Stimulated activated CD8-positive, alpha-beta memory T cell treated with anti-CD3 and anti-CD28 coated beads, Interleukin-15, amount 100 ng/mL, for 4 hours (primary cell): ENCODE measurements around the gene BCL2L1.
"Not testable (repeated sequence)": the region's sequence is repeated elsewhere in the genome, so short reads cannot be mapped to it uniquely, and the experiment has no call there.

Experiments
- DNase-seq, 2 donors: peaks; one replicate each; pipeline ENCODE4 v3.0.0-alpha.2; 2020; ENCODE audit warnings: low read depth in 2 of 2

Gene BCL2L1

DNA sequence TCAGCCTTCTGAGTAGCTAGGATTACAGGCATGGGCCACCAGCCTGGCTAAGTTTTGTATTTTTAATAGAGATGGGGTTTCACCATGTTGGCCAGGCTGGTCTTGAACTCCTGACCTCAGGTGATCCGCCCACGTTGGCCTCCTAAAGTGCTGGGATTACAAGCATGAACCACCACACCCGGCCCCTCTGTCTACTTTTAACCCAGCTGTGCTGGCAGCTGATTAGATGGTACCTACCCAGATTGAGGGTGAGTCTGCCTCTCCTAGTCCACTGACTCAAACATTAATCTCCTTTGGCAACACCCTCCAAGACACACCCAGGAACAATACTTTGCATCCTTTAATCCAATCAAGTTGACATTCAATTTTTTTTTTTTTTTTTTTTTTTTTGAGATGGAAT, 74.6 kb downstream of the BCL2L1 start:
- not testable (repeated sequence) for DNase-seq

- DNase-seq: no peak
Observed at GRCh38 chr20:31644701-31645100, 78.0 kb downstream of the BCL2L1 start.

DNA sequence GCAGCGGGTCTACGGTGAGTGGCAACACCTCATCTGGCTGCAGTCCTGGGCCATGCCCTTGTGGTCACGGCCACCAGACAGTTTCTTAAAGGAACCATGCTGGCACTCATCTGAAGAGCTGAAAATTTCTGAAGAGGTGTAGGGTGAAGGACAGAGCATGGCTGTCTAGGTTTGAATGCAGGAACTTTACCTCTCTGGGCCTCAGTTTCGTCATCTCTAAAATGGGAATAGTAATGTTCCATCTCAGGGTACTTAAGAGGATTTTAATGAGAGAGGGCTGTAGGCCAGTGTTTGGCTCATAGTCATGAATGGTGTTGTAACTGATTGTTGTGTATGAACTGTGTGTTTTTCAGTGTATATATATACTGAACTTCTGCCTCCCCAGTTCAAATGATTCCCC, 79.1 kb downstream of the BCL2L1 start:
- DNase-seq: no peak

- DNase-seq: no peak
Observed at GRCh38 chr20:31642837-31643236, 79.8 kb downstream of the BCL2L1 start.

DNA sequence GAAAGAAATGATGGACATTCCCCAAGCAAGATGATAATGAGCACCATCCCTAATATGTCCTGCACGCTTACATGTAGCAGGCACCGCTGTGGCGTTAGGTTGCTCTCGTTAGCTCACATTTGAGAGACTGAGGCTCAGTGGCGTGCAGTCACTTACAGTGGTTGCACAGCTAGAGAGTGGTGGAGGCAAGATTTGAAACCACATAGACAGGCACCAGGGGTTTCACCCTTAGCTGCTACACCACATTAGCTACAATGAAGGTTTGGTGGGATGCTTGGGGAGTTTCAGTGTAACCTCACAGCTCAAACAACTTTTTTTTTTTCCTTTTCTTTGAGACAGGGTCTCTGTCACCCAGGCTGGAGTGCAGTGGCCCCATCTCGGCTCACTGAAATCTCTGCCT, 81.3 kb downstream of the BCL2L1 start:
- DNase-seq: no peak

DNA sequence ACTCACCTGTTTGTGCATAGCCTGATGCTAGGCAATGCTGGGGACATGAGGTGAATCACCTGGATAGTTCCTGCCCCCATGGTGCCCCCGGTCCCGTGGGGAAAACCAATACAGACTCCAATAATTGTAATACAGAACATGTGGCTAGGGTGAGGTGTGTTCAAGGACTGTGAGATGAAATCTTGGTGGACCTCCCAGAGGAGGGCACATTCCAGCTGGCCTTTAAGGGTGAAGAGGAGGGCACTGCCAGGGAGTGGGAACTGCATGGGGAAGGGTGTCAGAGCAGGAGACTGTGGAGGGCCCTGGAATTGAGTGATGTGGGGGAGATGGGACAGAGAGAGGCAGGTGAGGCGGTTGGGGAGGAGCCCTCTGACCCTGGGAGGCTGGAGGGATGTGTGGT, 82.4 kb downstream of the BCL2L1 start:
- no peak for DNase-seq

DNA sequence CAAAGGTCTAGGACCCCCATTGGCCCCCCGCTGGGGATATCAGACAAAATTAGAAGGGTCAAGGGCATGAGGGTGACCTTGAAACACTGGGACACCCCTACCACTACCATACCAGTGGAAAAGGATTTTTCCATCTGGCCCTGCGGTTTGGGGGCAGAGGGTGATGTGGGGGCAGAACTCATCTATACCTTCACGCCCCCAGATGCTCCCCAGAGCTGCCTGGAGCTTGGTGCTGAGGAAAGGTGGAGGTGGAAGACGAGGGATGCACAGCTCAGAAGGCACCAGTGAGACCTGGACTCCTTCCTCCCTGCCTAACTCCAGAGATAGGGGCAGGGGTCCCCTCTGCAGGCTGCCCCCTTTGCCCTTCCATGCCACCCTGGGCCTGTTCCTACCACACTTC, 83.9 kb downstream of the BCL2L1 start:
- DNase-seq: no peak

DNA sequence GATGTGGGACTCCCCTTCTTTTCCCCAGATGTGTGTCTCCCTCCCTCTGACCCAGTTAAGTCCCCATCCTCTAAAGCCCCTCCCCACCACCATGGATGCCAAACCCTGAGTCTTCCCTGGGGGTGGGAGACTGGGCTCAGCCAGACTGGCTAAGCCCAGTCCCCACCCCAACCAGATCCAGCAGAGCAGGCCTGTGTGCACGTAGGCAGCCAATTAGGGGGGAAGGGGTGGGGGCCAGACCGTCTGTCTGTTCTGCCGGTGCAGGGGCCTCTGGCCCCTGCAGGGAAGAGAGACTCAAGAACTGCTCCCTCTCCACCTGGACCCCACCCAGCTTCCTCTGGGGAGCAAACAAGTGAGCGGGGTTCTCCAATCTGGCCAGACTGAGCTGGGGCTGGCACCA, 84.4 kb downstream of the BCL2L1 start:
- DNase-seq: no peak

GRCh38 chr20:31637660-31638059, 85.0 kb downstream of the BCL2L1 start, which contains the start of gene COX4I2:
Gene COX4I2 (plus strand): TSS chr20:31637912. CDS start chr20:31639018, 1,106 bp downstream.
- no peak for DNase-seq

- no peak for DNase-seq
Observed at GRCh38 chr20:31633339-31633914, 89.2 kb downstream of the BCL2L1 start.

DNA sequence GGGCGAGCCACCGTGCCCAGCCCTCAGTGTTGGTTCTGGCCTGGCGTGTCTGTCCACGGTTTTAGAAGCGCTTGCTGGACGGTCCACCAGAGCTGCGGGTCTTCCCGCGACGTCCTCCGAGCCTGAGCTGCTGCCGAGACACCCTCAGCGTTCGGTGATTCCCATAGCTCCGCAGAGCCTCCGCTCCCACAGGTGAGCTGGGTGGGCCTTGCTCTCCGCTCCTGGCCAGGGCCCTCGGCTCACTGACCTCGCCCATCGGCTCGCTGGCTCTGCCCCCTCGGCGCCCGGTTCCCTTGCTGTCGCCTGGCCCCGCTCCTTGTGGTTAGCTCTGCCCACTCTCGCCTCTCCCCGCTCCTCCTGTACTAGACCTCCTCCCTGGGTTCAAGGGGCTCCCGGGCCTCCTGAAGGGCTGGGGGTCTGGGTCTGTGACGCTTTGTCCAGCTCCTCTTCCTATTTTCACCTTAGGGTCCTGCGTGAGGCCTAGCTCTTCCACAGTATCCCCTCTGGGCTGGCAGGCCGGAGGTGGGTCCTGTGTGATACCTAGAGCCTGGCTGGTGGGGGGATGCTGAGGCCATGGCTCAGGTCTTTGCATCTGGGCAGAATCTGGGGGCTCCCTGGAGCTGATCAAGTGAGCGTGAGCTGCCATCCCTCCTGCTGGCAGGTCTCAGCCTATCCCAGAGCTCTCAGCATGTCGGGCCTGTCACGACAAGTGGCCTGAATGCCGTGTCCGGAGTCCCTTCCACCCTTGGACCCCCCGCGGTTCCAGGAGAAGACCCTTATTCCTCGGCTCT, 89.9 kb downstream of the BCL2L1 start:
- DNase-seq: no peak

DNA sequence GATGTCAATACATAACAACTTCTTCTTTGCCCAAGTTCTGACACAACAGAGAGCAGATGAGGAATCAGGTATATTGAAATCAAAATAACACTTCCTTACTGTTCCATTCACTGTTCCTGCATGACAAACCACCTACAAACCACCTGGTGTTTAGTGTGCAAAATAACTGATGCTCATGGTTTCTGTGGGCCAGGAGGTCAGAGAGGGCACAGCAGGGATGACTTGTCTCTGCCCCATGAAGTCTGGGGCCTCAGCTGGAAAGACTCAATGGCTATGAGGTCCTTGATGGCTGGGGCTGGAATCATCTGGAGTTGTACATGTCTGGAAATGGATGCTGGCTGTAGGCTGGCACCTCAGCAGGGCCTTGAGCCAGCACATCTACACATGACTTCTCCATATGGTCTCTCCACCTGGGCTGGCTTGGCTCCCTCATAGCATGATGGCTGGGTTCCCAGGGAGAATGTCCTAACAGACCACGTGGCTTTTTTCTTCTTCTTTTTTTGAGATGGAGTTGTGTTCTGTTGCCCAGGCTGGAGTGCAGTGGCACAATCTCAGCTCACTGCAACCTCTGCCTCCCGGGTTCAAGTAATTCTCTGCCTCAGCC, 92.4 kb downstream of the BCL2L1 start:
- no peak for DNase-seq

DNA sequence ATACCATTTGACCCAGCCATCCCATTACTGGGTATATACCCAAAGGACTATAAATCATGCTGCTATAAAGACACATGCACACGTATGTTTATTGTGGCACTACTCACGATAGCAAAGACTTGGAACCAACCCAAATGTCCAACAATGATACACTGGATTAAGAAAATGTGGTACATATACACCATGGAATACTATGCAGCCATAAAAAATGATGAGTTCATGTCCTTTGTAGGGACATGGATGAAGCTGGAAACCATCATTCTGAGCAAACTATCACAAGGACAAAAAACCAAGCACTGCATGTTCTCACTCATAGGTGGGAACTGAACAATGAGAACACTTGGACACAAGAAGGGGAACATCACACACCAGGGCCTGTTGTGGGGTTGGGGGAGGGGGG, 94.6 kb downstream of the BCL2L1 start:
- not testable (repeated sequence) for DNase-seq

DNA sequence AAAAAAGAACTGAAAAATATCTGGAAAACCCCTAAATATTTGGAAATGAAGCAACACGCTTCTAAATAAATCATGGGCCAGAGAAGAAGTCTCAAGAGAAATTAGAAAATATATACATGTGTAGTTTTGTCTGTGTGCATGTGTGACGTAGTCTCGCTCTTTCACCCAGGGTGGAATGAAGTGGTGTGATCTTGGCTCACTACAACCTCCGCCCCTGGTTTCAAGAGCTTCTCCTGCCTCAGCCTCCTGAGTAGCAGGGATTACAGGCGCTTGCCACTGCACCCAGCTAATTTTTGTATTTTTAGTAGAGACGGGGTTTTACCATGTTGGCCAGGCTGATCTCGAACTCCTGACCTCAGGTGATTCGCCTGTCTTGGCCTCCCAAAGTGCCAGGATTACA, 96.1 kb downstream of the BCL2L1 start:
- DNase-seq: not testable (repeated sequence)

GRCh38 chr20:31623123-31623505, 99.6 kb downstream of the BCL2L1 start:
- not testable (repeated sequence) for DNase-seq

- DNase-seq: no peak
Observed at GRCh38 chr20:31620246-31620645, 102.4 kb downstream of the BCL2L1 start.

DNA sequence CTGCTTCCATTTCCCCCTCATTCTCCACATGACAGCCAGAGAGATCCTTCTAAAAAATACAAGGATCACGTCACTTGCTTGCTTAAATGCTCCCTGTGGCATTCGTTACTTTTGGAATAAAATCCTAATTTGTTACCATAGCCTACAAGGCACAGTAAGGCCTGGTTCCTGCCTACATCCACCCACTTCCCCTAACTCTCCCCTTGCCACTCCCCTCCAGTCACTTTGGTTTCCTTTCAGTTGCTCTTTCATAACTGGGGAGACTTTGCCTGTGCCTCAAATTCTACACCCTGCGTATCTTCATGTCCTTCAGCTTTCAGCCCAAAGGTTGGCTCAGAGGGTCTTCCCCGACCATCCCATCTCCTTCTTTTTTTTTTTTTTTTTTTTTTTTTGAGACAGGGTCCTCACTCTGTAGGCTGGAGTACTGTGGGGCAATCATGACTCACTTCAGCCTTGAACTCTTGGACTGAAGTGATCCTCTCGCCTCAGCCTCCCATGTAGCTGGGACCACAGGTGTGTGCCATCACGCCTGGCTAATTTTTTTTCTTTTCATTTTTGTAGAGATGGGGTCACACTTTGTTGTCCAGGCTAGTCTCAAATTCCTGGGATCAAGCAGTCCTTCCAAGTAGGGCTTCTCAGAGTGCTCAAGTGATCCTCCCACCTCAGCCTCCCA, 105.1 kb downstream of the BCL2L1 start:
- DNase-seq: no peak

DNA sequence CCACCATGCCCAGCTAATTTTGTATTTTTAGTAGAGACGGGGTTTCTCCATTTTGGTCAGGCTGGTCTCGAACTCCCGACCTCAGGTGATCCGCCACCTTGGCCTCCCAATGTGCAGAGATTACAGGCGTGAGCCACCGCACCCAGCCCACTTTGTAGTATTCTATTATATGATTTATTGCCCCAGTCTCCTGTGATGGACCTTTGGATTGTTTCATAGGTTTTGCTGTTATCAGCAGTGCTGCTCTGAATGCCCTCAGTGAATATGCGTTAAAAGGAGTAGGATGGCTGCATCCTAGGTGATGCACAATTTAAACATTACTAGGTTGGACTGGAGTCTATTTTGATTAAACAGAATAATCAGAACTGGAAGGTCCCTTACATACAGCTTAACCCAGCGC, 107.3 kb downstream of the BCL2L1 start:
- DNase-seq: no peak
